ENCODE results near the gene C5orf15.

DNA sequence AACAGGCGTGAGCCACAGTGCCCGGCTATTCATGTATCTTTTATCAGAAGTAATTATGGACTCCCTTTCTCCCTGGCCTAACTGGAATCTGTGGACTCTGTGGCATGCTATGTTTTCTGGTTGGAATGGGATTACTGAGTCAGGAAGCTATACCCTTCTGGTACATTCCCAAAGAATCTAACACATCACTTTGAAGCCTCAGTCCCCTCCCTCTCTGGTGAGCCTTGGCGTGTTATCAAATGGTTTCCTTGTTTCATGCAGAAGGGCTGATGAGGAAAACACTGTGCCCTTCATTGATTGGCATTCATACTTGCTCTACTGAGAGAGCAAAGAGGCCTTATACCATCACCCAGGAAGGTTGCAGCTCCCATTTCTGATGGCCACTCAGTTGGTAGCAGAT lies 22.9 kb downstream of the C5orf15 start:
- no peak for TF ChIP-seq POLR2A (IDR thresholded peaks at IDR 0.05)
- TF ChIP-seq, protein P1, sequence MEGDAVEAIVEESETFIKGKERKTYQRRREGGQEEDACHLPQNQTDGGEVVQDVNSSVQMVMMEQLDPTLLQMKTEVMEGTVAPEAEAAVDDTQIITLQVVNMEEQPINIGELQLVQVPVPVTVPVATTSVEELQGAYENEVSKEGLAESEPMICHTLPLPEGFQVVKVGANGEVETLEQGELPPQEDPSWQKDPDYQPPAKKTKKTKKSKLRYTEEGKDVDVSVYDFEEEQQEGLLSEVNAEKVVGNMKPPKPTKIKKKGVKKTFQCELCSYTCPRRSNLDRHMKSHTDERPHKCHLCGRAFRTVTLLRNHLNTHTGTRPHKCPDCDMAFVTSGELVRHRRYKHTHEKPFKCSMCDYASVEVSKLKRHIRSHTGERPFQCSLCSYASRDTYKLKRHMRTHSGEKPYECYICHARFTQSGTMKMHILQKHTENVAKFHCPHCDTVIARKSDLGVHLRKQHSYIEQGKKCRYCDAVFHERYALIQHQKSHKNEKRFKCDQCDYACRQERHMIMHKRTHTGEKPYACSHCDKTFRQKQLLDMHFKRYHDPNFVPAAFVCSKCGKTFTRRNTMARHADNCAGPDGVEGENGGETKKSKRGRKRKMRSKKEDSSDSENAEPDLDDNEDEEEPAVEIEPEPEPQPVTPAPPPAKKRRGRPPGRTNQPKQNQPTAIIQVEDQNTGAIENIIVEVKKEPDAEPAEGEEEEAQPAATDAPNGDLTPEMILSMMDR (IDR thresholded peaks at IDR 0.05): no peak

All from transverse colon (tissue), 3 donors.